NCI-H2196 (cell line): ENCODE measurements around the gene NKAIN1.
"Not testable (repeated sequence)": the region's sequence is repeated elsewhere in the genome, so short reads cannot be mapped to it uniquely, and the experiment has no call there.

Source experiments
- DNase-seq: peaks from one replicate; lab custom pipeline; 2025; ENCODE audit not compliant: unreplicated experiment; lab: John Stamatoyannopoulos, UW

The NKAIN1 gene

GRCh38 chr1:31198150-31198549 lies 41.5 kb downstream of the NKAIN1 start:
- no peak for DNase-seq

GRCh38 chr1:31196685-31197084 lies 43.0 kb downstream of the NKAIN1 start:
- DNase-seq = no peak

- not testable (repeated sequence) for DNase-seq
Observed at GRCh38 chr1:31195267-31195666, 44.4 kb downstream of the NKAIN1 start.

- no peak for DNase-seq
Observed at GRCh38 chr1:31193729-31194128, 46.0 kb downstream of the NKAIN1 start.

GRCh38 chr1:31191281-31191680 lies 48.4 kb downstream of the NKAIN1 start:
- DNase-seq = no peak

- no peak for DNase-seq
Observed at GRCh38 chr1:31189696-31190674, 49.7 kb downstream of the NKAIN1 start.

- DNase-seq = peak; percentile 50
Observed at GRCh38 chr1:31183927-31184554, 55.6 kb downstream of the NKAIN1 start.

GRCh38 chr1:31183126-31183525 lies 56.6 kb downstream of the NKAIN1 start:
- no peak for DNase-seq

- peak; percentile 58 for DNase-seq
Observed at GRCh38 chr1:31182352-31182751, 57.3 kb downstream of the NKAIN1 start.

- DNase-seq = peak; percentile 78
Observed at GRCh38 chr1:31181515-31182343, 58.0 kb downstream of the NKAIN1 start.

GRCh38 chr1:31180338-31180737 lies 59.3 kb downstream of the NKAIN1 start:
- DNase-seq = no peak

GRCh38 chr1:31176291-31176690 lies 63.4 kb downstream of the NKAIN1 start:
- not testable (repeated sequence) for DNase-seq

GRCh38 chr1:31170486-31170735 lies 69.3 kb downstream of the NKAIN1 start:
- DNase-seq = no peak

GRCh38 chr1:31166462-31166861 lies 73.2 kb downstream of the NKAIN1 start:
- no peak for DNase-seq

- DNase-seq = no peak
Observed at GRCh38 chr1:31164291-31164690, 75.4 kb downstream of the NKAIN1 start.

- DNase-seq = no peak
Observed at GRCh38 chr1:31163866-31164265, 75.8 kb downstream of the NKAIN1 start.

GRCh38 chr1:31161571-31161970 lies 78.1 kb downstream of the NKAIN1 start:
- no peak for DNase-seq

GRCh38 chr1:31159869-31160611 lies 79.6 kb downstream of the NKAIN1 start:
- no peak for DNase-seq

- DNase-seq = no peak
Observed at GRCh38 chr1:31159323-31159722, 80.4 kb downstream of the NKAIN1 start.

- DNase-seq = peak; percentile 59
Observed at GRCh38 chr1:31155216-31155806, 84.4 kb downstream of the NKAIN1 start.
